DND-41 (cell line): ENCODE data around the gene UBE2L6.

Source experiments
- ATAC-seq: fragments of 200-7000 bp; cut with Tn5 transposase; 3 replicates; pipeline ENCODE4 v1.9.1; 2021; ENCODE audit warnings: low read depth; ENCODE audit not compliant: insufficient read depth
- DNase-seq: peaks from one replicate; pipeline ENCODE4 v3.0.0-alpha.2; 2020
- H2AFZ ChIP-seq: 2 replicates; pipeline ENCODE4 v1.6.0; 2012; ENCODE audit warnings: low read depth, low read length
- H3K27ac ChIP-seq: 2 replicates; pipeline ENCODE4 v1.5.1; 2012; ENCODE audit warnings: low read length, inconsistent platforms
- H3K27me3 ChIP-seq: fragments of 200-600 bp; sonication (generic); 2 replicates; pipeline ENCODE4 v1.6.0; 2012; ENCODE audit warnings: low read length, mild to moderate bottlenecking, inconsistent platforms; ENCODE audit not compliant: insufficient read depth, poor library complexity
- H3K36me3 ChIP-seq: 2 replicates; pipeline ENCODE4 v1.5.1; 2012; ENCODE audit warnings: low read length, inconsistent platforms; ENCODE audit not compliant: insufficient read depth
- H3K4me1 ChIP-seq: 2 replicates; pipeline ENCODE4 v1.5.1; 2012; ENCODE audit warnings: mild to moderate bottlenecking, low read length; ENCODE audit not compliant: insufficient read depth
- H3K4me2 ChIP-seq: 2 replicates; pipeline ENCODE4 v1.6.0; 2012; ENCODE audit warnings: mild to moderate bottlenecking, moderate library complexity, low read length, inconsistent platforms; ENCODE audit not compliant: insufficient read depth
- H3K4me3 ChIP-seq, 2 experiments: fragments of 200-600 bp in 1 of 2; shearing (Covaris generic) in 1 of 2; 2 replicates each; pipeline ENCODE4 v1.5.1; 2012 to 2016; ENCODE audit warnings: inconsistent platforms in 2 of 2, low read length in 2 of 2, mild to moderate bottlenecking in 2 of 2, low read depth in 1 of 2, moderate library complexity in 1 of 2
- H3K79me2 ChIP-seq: 2 replicates; pipeline ENCODE4 v1.6.0; 2012; ENCODE audit warnings: low read length, inconsistent platforms; ENCODE audit not compliant: insufficient read depth
- H3K9ac ChIP-seq: 2 replicates; pipeline ENCODE4 v1.6.0; 2012; ENCODE audit warnings: low read depth, mild to moderate bottlenecking, inconsistent platforms, low read length, moderate library complexity
- H3K9me3 ChIP-seq: 2 replicates; pipeline ENCODE4 v1.5.1; 2012; ENCODE audit warnings: low read length, moderate library complexity, mild to moderate bottlenecking, inconsistent platforms; ENCODE audit not compliant: insufficient read depth, severe bottlenecking
- H4K20me1 ChIP-seq: 2 replicates; pipeline ENCODE4 v1.6.0; 2012; ENCODE audit warnings: low read length; ENCODE audit not compliant: insufficient read depth
- EZH2 ChIP-seq: IDR thresholded peaks from 3 replicates; pipeline ENCODE4 v1.6.1; 2012; ENCODE audit warnings: borderline replicate concordance, low read depth, mild to moderate bottlenecking, moderate library complexity, low read length, inconsistent platforms; ENCODE audit not compliant: severe bottlenecking
- TF ChIP-seq, protein P1 (sequence below): IDR thresholded peaks from 2 replicates; pipeline ENCODE4 v1.5.1; 2012; ENCODE audit warnings: borderline replicate concordance, low read length, moderate library complexity, mild to moderate bottlenecking; ENCODE audit not compliant: poor library complexity, severe bottlenecking; ENCODE audit errors: extremely low read depth

Gene UBE2L6

DNA sequence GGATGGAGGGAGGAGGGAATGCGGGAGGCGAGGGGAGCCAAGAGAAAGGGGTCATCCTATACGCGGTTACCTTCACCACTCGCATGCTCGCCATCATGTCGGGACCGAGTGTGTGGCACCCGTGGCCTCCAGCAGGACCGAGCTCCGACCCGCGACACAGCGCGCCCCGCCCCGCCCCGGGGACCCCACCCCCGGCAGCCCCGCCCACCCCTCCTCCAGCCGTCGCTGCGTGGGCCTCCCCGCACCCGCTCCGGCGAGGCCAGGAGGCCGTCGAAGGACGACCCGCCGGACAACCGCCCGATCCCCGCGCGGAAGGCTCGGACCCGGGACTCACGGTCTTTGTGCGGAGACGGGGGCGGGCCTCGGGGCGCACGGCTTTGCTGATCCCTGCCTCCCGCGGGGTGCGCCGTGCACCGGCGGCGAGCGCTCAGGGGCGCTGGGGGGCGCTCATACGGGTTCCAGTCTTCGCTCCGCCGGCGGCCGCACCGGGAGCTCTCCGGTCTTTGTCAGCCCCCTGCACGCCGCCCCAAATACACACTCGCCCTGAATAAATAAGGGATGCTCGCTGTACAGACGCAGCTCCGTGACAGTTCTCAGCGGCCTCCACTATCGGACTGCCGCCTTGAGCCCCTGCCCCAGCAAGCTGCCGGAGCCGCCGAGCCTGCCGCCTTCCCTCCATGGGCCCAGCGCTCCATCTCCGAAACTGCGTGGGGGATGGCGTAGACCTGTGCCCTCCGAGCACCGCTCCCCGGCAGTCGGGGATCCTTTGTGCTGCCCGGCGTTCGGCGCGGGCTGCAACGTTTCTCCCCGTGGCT, at the start of gene UBE2L6:
Gene UBE2L6 (minus strand): TSS at position 158 of the 815 bp plus-strand sequence. CDS start 61 bp downstream, at position 97.
- Histone ChIP-seq H3K4me2 (peak within 1 kb of the TSS; percentile 95), H3K36me3 (peaks cover 5% of the 10 kb centered on the region), H3K27me3 (no peaks in the 10 kb centered on the region), H3K4me1 (peaks cover 59% of the 10 kb centered on the region), H3K79me2 (peaks cover 52% of the 10 kb centered on the region), H4K20me1 (no peaks in the 10 kb centered on the region), H3K4me3 (peak within 1 kb of the TSS; percentile 80 to 82), H2AFZ (peak within 1 kb of the TSS; percentile 96), H3K27ac (peak within 1 kb of the TSS; percentile 93), H3K9me3 (no peaks in the 10 kb centered on the region), H3K9ac (peak within 1 kb of the TSS; percentile 89)
- ATAC-seq = peak; percentile 73
- peak; percentile 74 for DNase-seq
- TF ChIP-seq EZH2 = no peak
- TF ChIP-seq, protein P1, sequence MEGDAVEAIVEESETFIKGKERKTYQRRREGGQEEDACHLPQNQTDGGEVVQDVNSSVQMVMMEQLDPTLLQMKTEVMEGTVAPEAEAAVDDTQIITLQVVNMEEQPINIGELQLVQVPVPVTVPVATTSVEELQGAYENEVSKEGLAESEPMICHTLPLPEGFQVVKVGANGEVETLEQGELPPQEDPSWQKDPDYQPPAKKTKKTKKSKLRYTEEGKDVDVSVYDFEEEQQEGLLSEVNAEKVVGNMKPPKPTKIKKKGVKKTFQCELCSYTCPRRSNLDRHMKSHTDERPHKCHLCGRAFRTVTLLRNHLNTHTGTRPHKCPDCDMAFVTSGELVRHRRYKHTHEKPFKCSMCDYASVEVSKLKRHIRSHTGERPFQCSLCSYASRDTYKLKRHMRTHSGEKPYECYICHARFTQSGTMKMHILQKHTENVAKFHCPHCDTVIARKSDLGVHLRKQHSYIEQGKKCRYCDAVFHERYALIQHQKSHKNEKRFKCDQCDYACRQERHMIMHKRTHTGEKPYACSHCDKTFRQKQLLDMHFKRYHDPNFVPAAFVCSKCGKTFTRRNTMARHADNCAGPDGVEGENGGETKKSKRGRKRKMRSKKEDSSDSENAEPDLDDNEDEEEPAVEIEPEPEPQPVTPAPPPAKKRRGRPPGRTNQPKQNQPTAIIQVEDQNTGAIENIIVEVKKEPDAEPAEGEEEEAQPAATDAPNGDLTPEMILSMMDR = peak; percentile 39

DNA sequence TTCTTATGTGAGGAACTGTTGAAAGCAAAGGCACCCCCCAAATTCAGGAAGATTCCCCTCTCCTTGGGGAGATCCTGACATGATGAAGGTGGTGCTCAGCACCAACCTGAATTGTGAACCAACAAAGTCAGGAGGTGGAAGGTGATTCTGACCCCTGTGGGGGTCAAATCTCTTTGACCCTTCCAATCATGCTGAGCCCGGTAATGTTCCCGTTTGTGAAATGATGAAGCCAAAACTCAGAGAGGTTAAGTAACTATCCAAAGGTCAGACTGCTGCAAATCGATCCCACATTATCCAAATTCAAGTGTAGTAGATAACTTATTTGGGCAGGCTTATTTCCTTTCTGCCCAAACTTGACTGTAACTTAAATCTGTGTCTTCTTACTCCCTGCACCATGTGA, 49.1 kb upstream of the UBE2L6 start:
- no peak for ATAC-seq

DNA sequence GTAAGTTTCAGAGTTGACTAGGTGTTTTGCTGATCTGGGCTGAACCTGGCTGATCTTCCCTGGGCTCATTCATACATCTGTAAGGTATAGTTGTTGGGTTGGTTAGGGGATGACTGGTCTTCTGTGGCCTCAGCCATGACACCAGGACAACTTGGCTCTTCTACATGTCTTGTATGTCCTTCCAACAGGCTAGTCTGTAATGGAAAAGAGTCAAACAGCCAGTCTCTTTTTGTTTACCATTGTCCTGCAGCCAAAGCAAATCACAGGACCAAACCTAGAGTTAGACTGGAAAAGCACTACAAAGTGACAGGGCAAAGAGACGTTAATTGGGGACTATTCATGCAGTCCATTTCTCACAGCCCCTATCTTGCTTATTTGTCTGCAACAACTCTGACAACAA, 47.8 kb upstream of the UBE2L6 start:
- H3K79me2 ChIP-seq = no peaks in the 10 kb centered on the region
- H4K20me1 ChIP-seq = no peaks in the 10 kb centered on the region
- no peaks in the 10 kb centered on the region for H3K27me3 ChIP-seq
- no peak for TF ChIP-seq EZH2
- ATAC-seq = no peak
- H3K4me3 ChIP-seq = no peak overlapping the region
- peaks cover 9% of the 10 kb centered on the region for H3K9me3 ChIP-seq
- H3K4me1 ChIP-seq = no peaks in the 10 kb centered on the region
- H3K4me2 ChIP-seq = no peak overlapping the region
- H3K36me3 ChIP-seq = no peaks in the 10 kb centered on the region
- no peak overlapping the region for H3K27ac ChIP-seq
- DNase-seq = no peak
- no peak overlapping the region for H2AFZ ChIP-seq
- no peak overlapping the region for H3K9ac ChIP-seq

More for the DNA sequence above, 49.1 kb upstream of the UBE2L6 start:
- H2AFZ ChIP-seq = no peak overlapping the region
- peaks cover 9% of the 10 kb centered on the region for H3K9me3 ChIP-seq
- TF ChIP-seq, protein P1 = no peak
- TF ChIP-seq EZH2 = no peak
- H3K4me3 ChIP-seq = no peak overlapping the region
- no peaks in the 10 kb centered on the region for H3K36me3 ChIP-seq
- H3K79me2 ChIP-seq = no peaks in the 10 kb centered on the region
- no peak overlapping the region for H3K27ac ChIP-seq
- H3K4me1 ChIP-seq = no peaks in the 10 kb centered on the region
- no peaks in the 10 kb centered on the region for H3K27me3 ChIP-seq
- no peak overlapping the region for H3K9ac ChIP-seq
- no peak overlapping the region for H3K4me2 ChIP-seq
- H4K20me1 ChIP-seq = no peaks in the 10 kb centered on the region
- no peak for DNase-seq

- ATAC-seq (0 out of 3 replicates have a peak, but pooled peaks have one; percentile 31), DNase-seq (no peak)
- Histone ChIP-seq H3K4me1 (no peaks in the 10 kb centered on the region), H4K20me1 (no peaks in the 10 kb centered on the region), H3K9ac (no peak overlapping the region), H2AFZ (no peak overlapping the region), H3K79me2 (no peaks in the 10 kb centered on the region), H3K9me3 (peaks cover 2% of the 10 kb centered on the region), H3K27ac (no peak overlapping the region), H3K36me3 (no peaks in the 10 kb centered on the region), H3K27me3 (no peaks in the 10 kb centered on the region), H3K4me2 (no peak overlapping the region), H3K4me3 (no peak overlapping the region)
- TF ChIP-seq EZH2 = no peak
- TF ChIP-seq, protein P1 = no peak
Observed at GRCh38 chr11:57614234-57614772, 46.8 kb upstream of the UBE2L6 start.
